ENCODE results near the gene AOPEP.

AOPEP gene

GRCh38 chr9:94918038-94918753 is 191.7 kb downstream of the AOPEP start:
- no peak for DNase-seq (ENCODE audit: low read depth)

- DNase-seq (ENCODE audit: low read depth), result no peak
Measured at GRCh38 chr9:94919376-94920098, 193.0 kb downstream of the AOPEP start.

GRCh38 chr9:94920420-94921091 is 194.1 kb downstream of the AOPEP start:
- no peak for DNase-seq (ENCODE audit: low read depth)

GRCh38 chr9:94921092-94921471 is 194.6 kb downstream of the AOPEP start:
- DNase-seq (ENCODE audit: low read depth), result no peak

GRCh38 chr9:94921656-94922055 is 195.2 kb downstream of the AOPEP start:
- no peak for DNase-seq (ENCODE audit: low read depth)

GRCh38 chr9:94922098-94922607 is 195.7 kb downstream of the AOPEP start:
- no peak for DNase-seq (ENCODE audit: low read depth)

- no peak for DNase-seq (ENCODE audit: low read depth)
Measured at GRCh38 chr9:94922691-94923107, 196.2 kb downstream of the AOPEP start.

- no peak for DNase-seq (ENCODE audit: low read depth)
Measured at GRCh38 chr9:94923326-94924089, 197.0 kb downstream of the AOPEP start.

GRCh38 chr9:94925751-94926430 is 199.4 kb downstream of the AOPEP start:
- DNase-seq (ENCODE audit: low read depth), result no peak

GRCh38 chr9:94926431-94926800 is 199.9 kb downstream of the AOPEP start:
- no peak for DNase-seq (ENCODE audit: low read depth)

GRCh38 chr9:94927048-94927761 is 200.7 kb downstream of the AOPEP start:
- no peak for DNase-seq (ENCODE audit: low read depth)

- no peak for DNase-seq (ENCODE audit: low read depth)
Measured at GRCh38 chr9:94927762-94928670, 201.5 kb downstream of the AOPEP start.

GRCh38 chr9:94928691-94929368 is 202.3 kb downstream of the AOPEP start:
- DNase-seq (ENCODE audit: low read depth), result no peak

GRCh38 chr9:94929369-94929756 is 202.9 kb downstream of the AOPEP start:
- no peak for DNase-seq (ENCODE audit: low read depth)

- no peak for DNase-seq (ENCODE audit: low read depth)
Measured at GRCh38 chr9:94931036-94931633, 204.6 kb downstream of the AOPEP start.

GRCh38 chr9:94931740-94932139 is 205.2 kb downstream of the AOPEP start:
- DNase-seq (ENCODE audit: low read depth), result no peak

GRCh38 chr9:94932652-94933510 is 206.4 kb downstream of the AOPEP start:
- no peak for DNase-seq (ENCODE audit: low read depth)

GRCh38 chr9:94933511-94933828 is 207.0 kb downstream of the AOPEP start:
- no peak for DNase-seq (ENCODE audit: low read depth)

Data from CMK (cell line).